Effector memory CD4-positive, alpha-beta T cell (primary cell): ENCODE measurements around the gene CNN1.
A peak's percentile ranks its signal among the peaks of the same experiment; 100 is the strongest.

ENCODE experiments used
- DNase-seq, 3 donors: peaks; one replicate each; pipeline ENCODE4 v3.0.0-alpha.2; 2020
- H3K27ac ChIP-seq: 2 replicates; pipeline ENCODE4 v1.7.0; 2013; ENCODE audit warnings: mild to moderate bottlenecking, low read length, moderate library complexity; ENCODE audit not compliant: insufficient read depth, poor library complexity, severe bottlenecking
- H3K27me3 ChIP-seq: replicated peaks from 2 replicates; pipeline ENCODE4 v1.7.0; 2013; ENCODE audit warnings: mild to moderate bottlenecking, low read length; ENCODE audit not compliant: insufficient read depth, control insufficient read depth, poor library complexity, severe bottlenecking
- H3K36me3 ChIP-seq: 2 replicates; pipeline ENCODE4 v1.7.0; 2013; ENCODE audit warnings: mild to moderate bottlenecking, low read length, moderate library complexity; ENCODE audit not compliant: control insufficient read depth, insufficient read depth
- H3K4me1 ChIP-seq: 2 replicates; pipeline ENCODE4 v1.7.0; 2013; ENCODE audit warnings: low read length, mild to moderate bottlenecking; ENCODE audit not compliant: control insufficient read depth, insufficient read depth, poor library complexity, severe bottlenecking
- H3K4me3 ChIP-seq: 2 replicates; pipeline ENCODE4 v1.7.0; 2013; ENCODE audit warnings: low read length, low read depth, mild to moderate bottlenecking; ENCODE audit not compliant: insufficient read depth, poor library complexity, severe bottlenecking
- H3K9me3 ChIP-seq: 2 replicates; pipeline ENCODE4 v1.7.0; 2013; ENCODE audit warnings: mild to moderate bottlenecking, low read length, moderate library complexity; ENCODE audit not compliant: control insufficient read depth

CNN1 gene

GRCh38 chr19:11505032-11505503 lies 33.6 kb upstream of the CNN1 start:
- DNase-seq: peak; percentile 93 to 95 (median 94)
- no peaks in the 10 kb centered on the region for H3K36me3 ChIP-seq
- H3K4me1 ChIP-seq: peaks cover 5% of the 10 kb centered on the region
- no peaks in the 10 kb centered on the region for H3K27me3 ChIP-seq
- peak overlapping the region; percentile 94 for H3K27ac ChIP-seq
- peak overlapping the region; percentile 78 for H3K4me3 ChIP-seq
- no peaks in the 10 kb centered on the region for H3K9me3 ChIP-seq

GRCh38 chr19:11505504-11506100 lies 33.0 kb upstream of the CNN1 start, which contains the start of gene ZNF653:
ZNF653 (minus strand) TSS chr19:11505839; CDS start chr19:11505786, 53 bp downstream.
- peak; percentile 90 to 94 (median 92) for DNase-seq
- H3K36me3 ChIP-seq: no peaks in the 10 kb centered on the region
- H3K9me3 ChIP-seq: no peaks in the 10 kb centered on the region
- H3K4me3 ChIP-seq: peak within 1 kb of the TSS; percentile 78
- H3K4me1 ChIP-seq: peaks cover 5% of the 10 kb centered on the region
- H3K27ac ChIP-seq: peak within 1 kb of the TSS; percentile 94
- no peaks in the 10 kb centered on the region for H3K27me3 ChIP-seq

GRCh38 chr19:11506101-11506555 lies 32.5 kb upstream of the CNN1 start:
- no peaks in the 10 kb centered on the region for H3K27me3 ChIP-seq
- peak overlapping the region; percentile 78 for H3K4me3 ChIP-seq
- H3K9me3 ChIP-seq: no peaks in the 10 kb centered on the region
- DNase-seq: no peak
- H3K4me1 ChIP-seq: peaks cover 5% of the 10 kb centered on the region
- no peaks in the 10 kb centered on the region for H3K36me3 ChIP-seq
- H3K27ac ChIP-seq: peak overlapping the region; percentile 94

GRCh38 chr19:11506967-11507366 lies 31.7 kb upstream of the CNN1 start:
- Histone ChIP-seq H3K27ac (no peak overlapping the region), H3K4me3 (no peak overlapping the region), H3K27me3 (no peaks in the 10 kb centered on the region)

GRCh38 chr19:11507370-11508078 lies 31.1 kb upstream of the CNN1 start:
- DNase-seq: no peak
- peaks cover 7% of the 10 kb centered on the region for H3K36me3 ChIP-seq
- H3K9me3 ChIP-seq: no peaks in the 10 kb centered on the region
- H3K4me1 ChIP-seq: peaks cover 5% of the 10 kb centered on the region
- H3K27ac ChIP-seq: no peak overlapping the region
- no peaks in the 10 kb centered on the region for H3K27me3 ChIP-seq
- H3K4me3 ChIP-seq: no peak overlapping the region

More at GRCh38 chr19:11506967-11507366, 31.7 kb upstream of the CNN1 start:
- no peak for DNase-seq
- peaks cover 1% of the 10 kb centered on the region for H3K36me3 ChIP-seq
- H3K4me1 ChIP-seq: peaks cover 5% of the 10 kb centered on the region
- H3K9me3 ChIP-seq: no peaks in the 10 kb centered on the region

GRCh38 chr19:11510444-11510843 lies 28.2 kb upstream of the CNN1 start:
- peaks cover 15% of the 10 kb centered on the region for H3K36me3 ChIP-seq
- no peak overlapping the region for H3K27ac ChIP-seq
- no peak for DNase-seq
- no peaks in the 10 kb centered on the region for H3K4me1 ChIP-seq
- H3K9me3 ChIP-seq: no peaks in the 10 kb centered on the region
- no peaks in the 10 kb centered on the region for H3K27me3 ChIP-seq
- H3K4me3 ChIP-seq: no peak overlapping the region

- Histone ChIP-seq H3K27me3 (no peaks in the 10 kb centered on the region), H3K36me3 (peaks cover 28% of the 10 kb centered on the region), H3K4me3 (no peak overlapping the region), H3K4me1 (no peaks in the 10 kb centered on the region), H3K9me3 (no peaks in the 10 kb centered on the region), H3K27ac (no peak overlapping the region)
- DNase-seq: no peak
Measured at GRCh38 chr19:11513946-11514345, 24.7 kb upstream of the CNN1 start.

GRCh38 chr19:11519138-11519537 lies 19.5 kb upstream of the CNN1 start:
- Histone ChIP-seq H3K36me3 (peaks cover 25% of the 10 kb centered on the region), H3K27ac (no peak overlapping the region), H3K4me1 (no peaks in the 10 kb centered on the region)

GRCh38 chr19:11528551-11529341 lies 9.9 kb upstream of the CNN1 start, which contains the start of gene ECSIT:
ECSIT (minus strand) TSS chr19:11529134; CDS start chr19:11519170, 9,964 bp downstream.
- H3K4me1 ChIP-seq: peaks cover 6% of the 10 kb centered on the region
- H3K27me3 ChIP-seq: no peaks in the 10 kb centered on the region
- no peaks in the 10 kb centered on the region for H3K36me3 ChIP-seq
- peak within 1 kb of the TSS; percentile 80 for H3K27ac ChIP-seq
- DNase-seq: peak; percentile 77 to 87 (median 83)
- peak within 1 kb of the TSS; percentile 97 for H3K4me3 ChIP-seq
- no peaks in the 10 kb centered on the region for H3K9me3 ChIP-seq

More at GRCh38 chr19:11519138-11519537, 19.5 kb upstream of the CNN1 start:
- Histone ChIP-seq H3K27me3 (no peaks in the 10 kb centered on the region), H3K4me3 (no peak overlapping the region), H3K9me3 (no peaks in the 10 kb centered on the region)
- no peak for DNase-seq
